Stimulated activated CD4-positive, alpha-beta T cell treated with anti-CD3 and anti-CD28 coated beads, TNF-alpha, amount 100 ng/mL, for 1 hour (primary cell): ENCODE results near the gene TUBA4B.

Source experiments
- DNase-seq, 3 donors: peaks; one replicate each; pipeline ENCODE4 v3.0.0-alpha.2; 2020; ENCODE audit warnings: low read depth in 3 of 3, low spot score in 1 of 3

The TUBA4B gene

DNA sequence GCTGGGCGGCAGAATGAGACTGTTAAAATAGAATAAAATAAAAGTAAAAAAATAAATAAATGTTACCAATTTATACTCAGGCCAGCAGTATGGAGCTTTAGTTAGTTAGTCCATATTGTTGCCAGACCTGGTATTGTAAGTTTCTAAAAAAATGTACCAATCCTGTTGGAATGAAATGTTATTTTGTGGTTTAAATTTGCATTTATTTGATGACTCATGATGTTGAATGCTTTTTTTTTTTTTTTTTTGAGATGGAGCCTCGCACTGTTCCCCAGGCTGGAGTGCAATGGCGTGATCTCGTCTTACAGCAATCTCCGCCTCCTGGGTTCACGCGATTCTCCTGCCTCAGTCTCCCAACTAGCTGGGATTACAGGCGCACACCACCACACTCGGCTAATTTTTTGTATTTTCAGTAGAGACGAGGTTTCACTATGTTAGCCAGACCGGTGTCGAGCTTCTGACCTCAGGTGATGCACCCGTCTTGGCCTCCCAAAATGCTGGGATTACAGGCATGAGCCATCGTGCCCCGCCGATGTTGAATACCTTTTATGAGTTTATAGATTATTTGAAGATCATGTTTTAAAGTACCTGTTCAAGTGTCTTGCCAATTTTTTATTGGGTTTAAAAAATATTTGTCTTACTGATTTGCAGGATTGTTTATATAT, 61.9 kb downstream of the TUBA4B start:
- no peak for DNase-seq
